Hepatocyte (in vitro differentiated cells): ENCODE data around the gene TTN. TPM values are rescaled to one million over a fixed set of nuclear protein-coding genes. Genes with fewer than 3 reads are reported as not detected.

ENCODE experiments used
- DNase-seq: peaks from one replicate; pipeline ENCODE4 v3.0.0-alpha.2; 2016; ENCODE audit warnings: low spot score
- H2AFZ ChIP-seq: fragments of 200-600 bp; sonication (generic); 2 replicates; pipeline ENCODE4 v1.6.0; 2016; ENCODE audit warnings: antibody characterized with exemption, mild to moderate bottlenecking
- H3K27ac ChIP-seq: fragments of 200-600 bp; sonication (generic); 2 replicates; pipeline ENCODE4 v1.5.1; 2016; ENCODE audit warnings: mild to moderate bottlenecking
- H3K27me3 ChIP-seq: fragments of 200-600 bp; sonication (generic); 2 replicates; pipeline ENCODE4 v1.6.1; 2016
- H3K36me3 ChIP-seq: fragments of 200-600 bp; sonication (generic); replicated peaks from 2 replicates; pipeline ENCODE4 v1.5.1; 2016; ENCODE audit warnings: low read depth; ENCODE audit not compliant: insufficient read depth
- H3K4me1 ChIP-seq: fragments of 200-600 bp; sonication (generic); 2 replicates; pipeline ENCODE4 v1.5.1; 2016; ENCODE audit warnings: mild to moderate bottlenecking, moderate library complexity; ENCODE audit not compliant: insufficient read depth
- H3K4me2 ChIP-seq: fragments of 200-600 bp; sonication (generic); 2 replicates; pipeline ENCODE4 v1.6.0; 2016
- H3K4me3 ChIP-seq: fragments of 200-600 bp; sonication (generic); 2 replicates; pipeline ENCODE4 v1.5.1; 2016; ENCODE audit warnings: mild to moderate bottlenecking
- H3K79me2 ChIP-seq: fragments of 200-600 bp; sonication (generic); 2 replicates; pipeline ENCODE4 v1.6.0; 2017; ENCODE audit warnings: mild to moderate bottlenecking
- H3K9me2 ChIP-seq: fragments of 200-600 bp; sonication (generic); replicated peaks from 2 replicates; pipeline ENCODE4 v1.6.0; 2017; ENCODE audit warnings: mild to moderate bottlenecking; ENCODE audit not compliant: insufficient read depth
- H3K9me3 ChIP-seq: fragments of 200-600 bp; sonication (generic); 2 replicates; pipeline ENCODE4 v1.5.1; 2016; ENCODE audit warnings: low read depth, mild to moderate bottlenecking
- H4K20me1 ChIP-seq: fragments of 200-600 bp; sonication (generic); 2 replicates; pipeline ENCODE4 v1.6.0; 2016; ENCODE audit warnings: mild to moderate bottlenecking; ENCODE audit not compliant: insufficient read depth, poor library complexity, severe bottlenecking
- EZH2 ChIP-seq: fragments of 200-600 bp; sonication (generic); IDR thresholded peaks from 2 replicates; pipeline ENCODE4 v1.6.1; 2016; ENCODE audit warnings: antibody characterized with exemption, mild to moderate bottlenecking, borderline replicate concordance
- EZH2phosphoT487 ChIP-seq: fragments of 200-600 bp; sonication (generic); IDR thresholded peaks from one replicate; pipeline ENCODE4 v1.6.1; 2018; ENCODE audit warnings: antibody characterized with exemption, mild to moderate bottlenecking, low read depth, moderate library complexity; ENCODE audit not compliant: unreplicated experiment, severe bottlenecking
- WGBS: methylation state at CpG from one replicate; pipeline ENCODE4 v1.1.6; 2016; ENCODE audit warnings: low lambda C conversion rate; ENCODE audit errors: missing lambda C conversion rate; 5-methylcytosine and 5-hydroxymethylcytosine counted together
- polyA plus RNA-seq: library from polyadenylated mRNA; unstranded; fragments of >200 nt; fragmentation: Nextera tagmentation; extraction: Ambion mirVana; gene quantifications from 2 replicates; pipeline ENCODE4 v1.2.1, GENCODE V29; 2016
- total RNA-seq: library from RNA; depleted of rRNA; stranded (reverse); fragments of >200 nt; gene quantifications from 2 replicates; pipeline ENCODE4 v1.2.3, GENCODE V29; 2014
- TF ChIP-seq, protein P1 (sequence below): fragments of 200-600 bp; sonication (generic); IDR thresholded peaks from 2 replicates; pipeline ENCODE4 v1.5.1; 2016; ENCODE audit warnings: antibody characterized with exemption, mild to moderate bottlenecking; ENCODE audit not compliant: poor library complexity

The TTN gene
- total and polyA plus RNA-seq, 2 experiments from 2014 or later, result 5.4 to 6.4 TPM

DNA sequence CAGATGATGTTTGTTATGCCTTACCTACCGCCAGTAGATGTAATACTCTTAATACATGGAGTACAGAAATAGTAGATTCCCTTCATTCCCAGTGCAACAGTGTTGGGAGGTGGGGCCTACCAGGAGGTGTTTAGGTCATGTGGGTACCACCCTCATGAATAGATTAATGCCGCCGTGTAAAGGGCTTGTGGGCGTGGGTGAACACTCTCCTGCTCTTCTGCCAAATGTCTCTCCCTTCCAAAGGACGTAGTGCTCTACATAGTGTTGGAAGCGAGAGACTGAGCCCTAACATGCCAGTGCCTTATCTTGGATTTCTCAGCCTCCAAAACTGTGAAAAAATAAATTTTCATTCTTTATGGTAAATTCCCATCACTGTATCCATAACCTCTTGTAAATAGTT, 296.8 kb downstream of the TTN start:
- no peak overlapping the region for H2AFZ ChIP-seq
- no peaks in the 10 kb centered on the region for H3K36me3 ChIP-seq
- 94% methylated on average over 6 of the region's 6 CpGs for WGBS
- no peaks in the 10 kb centered on the region for H4K20me1 ChIP-seq
- no peak for TF ChIP-seq EZH2
- no peak for TF ChIP-seq EZH2phosphoT487
- TF ChIP-seq, protein P1, sequence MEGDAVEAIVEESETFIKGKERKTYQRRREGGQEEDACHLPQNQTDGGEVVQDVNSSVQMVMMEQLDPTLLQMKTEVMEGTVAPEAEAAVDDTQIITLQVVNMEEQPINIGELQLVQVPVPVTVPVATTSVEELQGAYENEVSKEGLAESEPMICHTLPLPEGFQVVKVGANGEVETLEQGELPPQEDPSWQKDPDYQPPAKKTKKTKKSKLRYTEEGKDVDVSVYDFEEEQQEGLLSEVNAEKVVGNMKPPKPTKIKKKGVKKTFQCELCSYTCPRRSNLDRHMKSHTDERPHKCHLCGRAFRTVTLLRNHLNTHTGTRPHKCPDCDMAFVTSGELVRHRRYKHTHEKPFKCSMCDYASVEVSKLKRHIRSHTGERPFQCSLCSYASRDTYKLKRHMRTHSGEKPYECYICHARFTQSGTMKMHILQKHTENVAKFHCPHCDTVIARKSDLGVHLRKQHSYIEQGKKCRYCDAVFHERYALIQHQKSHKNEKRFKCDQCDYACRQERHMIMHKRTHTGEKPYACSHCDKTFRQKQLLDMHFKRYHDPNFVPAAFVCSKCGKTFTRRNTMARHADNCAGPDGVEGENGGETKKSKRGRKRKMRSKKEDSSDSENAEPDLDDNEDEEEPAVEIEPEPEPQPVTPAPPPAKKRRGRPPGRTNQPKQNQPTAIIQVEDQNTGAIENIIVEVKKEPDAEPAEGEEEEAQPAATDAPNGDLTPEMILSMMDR, result no peak
- H3K27me3 ChIP-seq, result no peaks in the 10 kb centered on the region
- no peak overlapping the region for H3K27ac ChIP-seq
- H3K9me3 ChIP-seq, result no peaks in the 10 kb centered on the region
- no peaks in the 10 kb centered on the region for H3K4me1 ChIP-seq
- no peaks in the 10 kb centered on the region for H3K9me2 ChIP-seq
- no peak for DNase-seq
- H3K4me2 ChIP-seq, result no peak overlapping the region
- no peak overlapping the region for H3K4me3 ChIP-seq
- H3K79me2 ChIP-seq, result no peaks in the 10 kb centered on the region

DNA sequence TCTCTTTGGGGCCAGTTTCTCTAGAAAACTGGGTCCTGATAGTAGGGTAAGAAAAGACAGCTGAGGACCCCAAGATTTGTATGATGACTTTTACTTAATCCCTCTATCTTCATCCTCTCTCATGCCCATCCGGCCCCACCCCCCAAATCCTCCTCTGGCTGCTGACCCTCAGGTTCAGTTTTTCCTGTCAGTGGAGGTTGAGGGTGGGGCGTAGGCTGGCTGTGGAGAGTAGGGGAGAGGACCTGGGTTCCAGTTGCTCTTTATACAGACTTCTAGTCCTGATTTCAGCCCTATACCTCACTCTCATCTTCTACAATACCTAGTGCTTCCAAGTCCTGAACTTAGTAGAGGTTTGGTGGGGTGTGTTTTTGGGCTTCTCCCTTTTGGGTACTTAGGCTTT, 298.6 kb downstream of the TTN start:
- TF ChIP-seq EZH2phosphoT487 (no peak), EZH2 (no peak)
- no peak for DNase-seq
- H2AFZ ChIP-seq, result no peak overlapping the region
- H3K9me3 ChIP-seq, result no peaks in the 10 kb centered on the region
- no peaks in the 10 kb centered on the region for H4K20me1 ChIP-seq
- H3K4me2 ChIP-seq, result no peak overlapping the region
- H3K4me1 ChIP-seq, result no peaks in the 10 kb centered on the region
- H3K36me3 ChIP-seq, result no peaks in the 10 kb centered on the region
- no peaks in the 10 kb centered on the region for H3K79me2 ChIP-seq
- no peaks in the 10 kb centered on the region for H3K27me3 ChIP-seq
- no peak overlapping the region for H3K4me3 ChIP-seq
- no peaks in the 10 kb centered on the region for H3K9me2 ChIP-seq
- no peak overlapping the region for H3K27ac ChIP-seq
- 96% methylated on average over 2 of the region's 2 CpGs for WGBS

DNA sequence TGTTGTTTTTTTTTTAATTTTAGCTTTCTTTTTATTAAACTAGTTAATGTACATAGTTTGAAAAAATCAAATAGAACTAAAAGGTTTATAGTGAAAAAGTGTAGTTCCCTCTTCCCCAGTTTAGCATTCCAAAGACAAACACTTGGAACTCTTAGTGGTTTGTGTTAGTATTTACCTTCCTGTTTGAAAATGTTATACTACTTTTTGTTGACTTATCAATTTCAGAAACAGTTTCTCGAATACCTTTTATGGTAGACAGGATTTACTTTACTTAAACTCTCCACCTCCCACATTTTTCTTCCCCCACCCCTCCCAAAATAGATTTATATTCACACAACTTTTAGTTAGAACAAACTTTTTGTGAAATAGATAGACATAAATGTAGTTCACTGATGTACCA, 300.3 kb downstream of the TTN start:
- Histone ChIP-seq H3K4me1 (no peaks in the 10 kb centered on the region), H3K9me3 (no peaks in the 10 kb centered on the region), H3K4me2 (no peak overlapping the region), H3K27me3 (no peaks in the 10 kb centered on the region), H3K9me2 (no peaks in the 10 kb centered on the region), H3K36me3 (no peaks in the 10 kb centered on the region), H3K27ac (no peak overlapping the region), H3K4me3 (no peak overlapping the region), H3K79me2 (no peaks in the 10 kb centered on the region), H4K20me1 (no peaks in the 10 kb centered on the region), H2AFZ (no peak overlapping the region)
- TF ChIP-seq EZH2phosphoT487, result no peak
- no peak for TF ChIP-seq EZH2
- TF ChIP-seq, protein P1, result no peak
- no peak for DNase-seq
- 82% methylated on average over 1 of the region's 1 CpG for WGBS

DNA sequence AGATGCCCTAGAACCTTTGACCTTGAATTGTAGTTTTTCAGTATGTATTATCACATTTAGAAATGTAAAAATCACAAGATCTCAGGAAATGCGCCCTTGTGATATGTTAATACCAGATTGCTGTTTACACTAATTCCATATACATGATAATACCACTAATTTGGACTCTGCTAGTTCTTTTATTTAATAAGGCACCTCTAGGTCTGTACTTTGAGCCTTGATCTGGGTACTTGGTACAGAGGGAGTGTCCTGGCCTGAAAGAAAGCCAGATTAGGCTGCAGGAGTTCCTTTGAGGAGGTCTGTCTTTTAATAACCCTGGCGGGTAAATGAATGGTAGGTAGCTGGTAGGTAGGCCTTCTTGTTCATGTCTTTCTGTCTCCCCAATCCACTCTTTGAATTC, 300.7 kb downstream of the TTN start:
- no peaks in the 10 kb centered on the region for H3K4me1 ChIP-seq
- H3K9me2 ChIP-seq, result no peaks in the 10 kb centered on the region
- H2AFZ ChIP-seq, result no peak overlapping the region
- H4K20me1 ChIP-seq, result no peaks in the 10 kb centered on the region
- H3K27ac ChIP-seq, result no peak overlapping the region
- no peaks in the 10 kb centered on the region for H3K79me2 ChIP-seq
- 89% methylated on average over 2 of the region's 2 CpGs for WGBS
- H3K4me3 ChIP-seq, result no peak overlapping the region
- no peak for DNase-seq
- H3K36me3 ChIP-seq, result no peaks in the 10 kb centered on the region
- H3K4me2 ChIP-seq, result no peak overlapping the region
- H3K9me3 ChIP-seq, result no peaks in the 10 kb centered on the region
- H3K27me3 ChIP-seq, result no peaks in the 10 kb centered on the region
- no peak for TF ChIP-seq EZH2
- no peak for TF ChIP-seq EZH2phosphoT487
- TF ChIP-seq, protein P1, result no peak
